GM19035 (cell line): ENCODE results near the gene SLC18A3.

Experiments used
- ATAC-seq: cut with Tn5 transposase; IDR thresholded peaks from one replicate; pipeline ENCODE4 v1.9.1; 2021; ENCODE audit not compliant: unreplicated experiment

SLC18A3 gene

DNA sequence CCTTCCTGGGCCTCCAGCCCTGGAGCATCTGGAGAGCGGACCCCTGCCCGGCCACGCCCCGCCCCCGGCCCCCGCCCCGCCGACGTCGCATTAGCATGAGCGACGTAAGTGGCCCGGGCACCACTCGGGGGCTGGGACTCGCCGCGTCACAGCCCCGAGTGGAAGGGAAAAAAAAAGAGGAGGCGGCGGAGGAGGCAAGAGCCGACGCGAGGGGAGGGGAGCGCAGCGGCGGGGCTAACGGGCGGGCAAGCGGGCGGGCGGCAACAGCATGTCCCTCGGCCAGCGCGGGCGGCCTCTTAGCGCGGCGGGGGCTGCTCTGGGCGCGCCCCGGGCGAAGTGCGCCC lies at the start of gene SLC18A3:
Gene SLC18A3 (plus strand): TSS at position 197 of the 344 bp plus-strand sequence. CDS start 431 bp downstream, outside the sequence.
- no peak for ATAC-seq

DNA sequence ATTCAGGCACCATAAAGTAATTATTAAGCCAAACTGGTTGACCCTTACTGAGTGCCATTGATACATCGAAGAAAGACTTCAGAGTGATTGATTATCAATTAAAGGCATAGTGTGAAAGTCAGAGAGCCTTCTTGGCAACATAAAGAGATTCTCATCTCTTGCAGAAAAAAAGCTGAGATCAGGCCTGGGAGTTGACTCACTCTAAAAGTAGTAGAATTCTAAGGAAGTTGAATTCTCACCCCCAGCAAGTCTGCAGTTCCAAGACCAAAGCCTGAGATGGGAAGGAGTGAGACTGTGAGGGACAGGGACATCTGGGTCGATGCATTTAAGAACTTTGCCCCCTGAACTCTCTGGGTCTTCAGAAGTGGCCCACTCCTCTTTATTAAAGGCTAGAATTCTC lies 49.6 kb upstream of the SLC18A3 start:
- no peak for ATAC-seq

DNA sequence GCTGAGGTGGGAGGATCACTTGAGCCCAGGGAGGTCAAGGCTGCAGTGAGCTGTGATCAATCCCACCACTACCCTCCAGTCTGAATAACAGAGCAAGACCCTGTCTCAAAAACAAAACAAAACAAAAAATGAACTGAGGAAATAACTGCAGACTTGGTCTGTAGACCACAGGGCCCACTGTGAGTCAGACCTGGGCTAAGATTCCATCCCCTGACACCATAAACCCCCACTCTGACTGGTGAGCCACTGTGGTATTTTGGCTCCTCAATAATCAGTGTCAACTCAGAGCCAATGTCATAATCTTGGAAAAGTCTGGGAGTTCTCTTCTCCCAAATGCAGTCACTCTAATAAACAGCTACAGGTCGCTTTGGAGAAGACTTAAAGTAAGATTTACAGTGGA lies 47.2 kb upstream of the SLC18A3 start:
- no peak for ATAC-seq

DNA sequence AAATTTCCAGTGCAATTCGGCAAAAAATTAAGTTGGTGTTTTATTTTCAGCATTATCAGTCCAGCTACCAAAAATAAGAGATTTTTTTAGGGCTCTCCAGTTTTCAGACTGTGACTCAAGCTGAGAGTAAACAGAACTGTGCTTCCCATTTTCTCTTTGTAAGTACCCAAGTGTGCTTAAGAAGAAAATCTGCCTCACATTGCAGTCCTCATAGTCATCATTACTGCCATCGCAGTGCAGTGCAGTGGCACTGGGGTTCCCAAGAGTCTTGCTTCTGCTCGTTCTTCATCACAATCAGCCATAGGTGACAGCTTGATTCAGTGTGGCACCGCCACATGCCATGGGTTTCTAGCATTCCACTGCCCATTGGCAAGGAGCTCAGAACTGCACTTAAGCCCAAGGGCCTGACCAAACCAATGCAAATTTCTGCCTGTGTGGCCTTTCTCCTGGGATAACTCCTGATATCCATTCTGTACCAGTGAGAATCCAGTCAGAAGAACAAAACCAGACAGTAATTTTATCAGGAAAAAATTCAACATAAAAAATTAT lies 45.6 kb upstream of the SLC18A3 start:
- ATAC-seq = no peak

DNA sequence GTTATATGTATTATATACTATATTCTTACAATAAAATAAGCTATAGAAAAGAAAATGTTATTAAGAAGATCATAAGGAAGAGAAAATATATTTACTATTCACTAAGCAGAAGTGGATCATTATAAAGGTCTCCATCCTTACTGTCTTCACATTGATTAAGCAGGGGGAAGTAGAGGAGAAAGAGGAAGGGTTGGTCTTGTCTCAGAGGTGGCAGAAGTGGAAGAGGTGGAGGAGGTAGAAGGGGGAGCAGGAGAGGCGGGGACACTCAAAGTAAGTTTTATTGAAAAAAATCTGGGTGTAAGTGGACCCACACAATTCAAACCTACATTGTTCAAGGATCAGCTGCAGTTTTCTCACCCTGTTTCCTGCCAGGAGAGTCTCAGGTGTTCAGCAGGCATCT lies 42.3 kb upstream of the SLC18A3 start:
- ATAC-seq = no peak

DNA sequence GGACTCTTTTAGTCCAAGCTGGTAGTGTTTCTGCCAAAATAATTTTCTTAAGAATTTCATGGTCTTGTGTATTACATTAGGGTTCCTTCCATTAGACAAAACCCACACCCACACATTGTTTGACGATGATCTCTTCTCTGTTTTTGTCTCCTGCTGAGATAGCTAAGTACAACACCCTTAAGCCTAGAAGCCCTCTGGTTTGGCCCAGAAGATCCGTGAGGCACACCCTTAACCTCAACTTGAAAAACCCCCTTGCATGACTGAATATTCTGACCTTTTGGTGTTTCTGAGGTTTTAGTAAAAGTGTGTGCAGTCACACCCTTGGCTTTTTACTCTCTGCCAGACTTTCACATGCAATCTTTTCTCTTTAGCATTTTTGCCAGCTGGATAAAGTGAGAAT lies 41.9 kb upstream of the SLC18A3 start:
- peak; percentile 59 for ATAC-seq

DNA sequence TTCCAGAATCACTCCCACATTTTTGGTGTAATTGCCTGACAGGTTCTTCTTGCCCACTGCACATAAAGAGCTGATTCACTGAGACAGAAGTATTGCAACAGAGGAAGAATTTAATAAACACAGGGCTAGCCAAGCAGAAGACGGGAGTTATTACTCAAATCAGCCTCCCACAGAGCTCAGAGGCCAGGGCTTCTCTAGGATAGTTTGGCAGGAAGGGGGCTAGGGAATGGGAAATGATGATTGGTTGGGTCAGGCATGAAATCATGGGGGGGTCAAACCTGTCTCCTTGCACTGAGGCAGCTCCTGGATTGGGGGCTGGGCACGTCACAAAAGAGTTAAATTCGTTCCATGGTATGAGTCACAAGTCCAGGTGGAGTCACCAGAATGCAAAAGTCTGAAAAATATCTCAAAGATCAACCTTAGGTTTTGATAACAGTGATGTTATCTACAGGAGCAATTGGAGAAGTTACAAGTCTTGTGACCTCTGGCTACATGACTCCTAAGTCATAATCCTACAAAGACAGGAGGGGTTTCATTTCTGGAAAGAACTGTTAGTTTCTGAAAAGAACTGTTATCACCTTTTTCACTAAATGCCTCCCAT lies 41.0 kb upstream of the SLC18A3 start:
- no peak for ATAC-seq

DNA sequence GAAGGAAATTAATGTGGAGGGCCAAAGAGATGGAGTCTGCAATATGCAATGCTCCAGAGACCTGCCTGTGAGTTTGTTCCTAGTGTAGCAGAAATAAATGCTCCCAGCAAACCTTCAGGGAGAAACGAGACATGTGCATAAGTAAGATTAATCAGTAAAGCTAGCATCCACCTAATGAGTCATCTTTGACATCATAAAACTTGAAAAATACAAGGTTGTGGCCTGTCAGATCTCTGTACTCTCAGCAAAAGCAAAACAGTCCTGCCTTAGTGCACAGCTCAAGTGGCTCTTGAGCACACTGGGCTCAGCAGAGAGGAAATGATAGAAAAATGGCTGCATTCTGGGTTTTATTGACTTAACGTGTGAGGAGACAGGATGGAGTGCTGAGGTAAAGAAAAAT lies 38.7 kb upstream of the SLC18A3 start:
- no peak for ATAC-seq

DNA sequence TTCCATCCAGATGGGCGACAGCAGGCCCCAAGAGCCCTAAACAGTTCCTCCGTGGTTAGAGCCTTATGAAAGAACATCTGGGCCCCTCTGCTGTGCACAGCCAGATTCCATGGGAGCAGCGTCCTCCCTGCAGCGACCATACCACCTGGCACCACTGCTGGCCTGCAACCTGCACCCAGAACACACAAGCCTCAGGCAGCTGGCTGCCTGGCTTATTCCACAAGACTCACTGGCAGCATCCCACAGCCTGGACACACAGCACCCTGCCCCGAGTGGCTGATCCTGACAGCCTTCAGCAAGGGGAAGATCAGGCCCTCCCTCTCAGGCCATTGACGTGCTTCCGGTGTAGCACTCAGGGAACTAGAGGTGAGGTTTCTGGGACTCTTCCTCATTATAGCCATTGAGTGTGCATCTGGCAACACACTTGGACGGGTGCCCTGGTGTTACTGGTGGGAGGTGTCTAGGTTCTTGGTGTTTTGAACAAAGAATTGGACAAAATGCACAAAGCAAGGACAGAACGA lies 37.5 kb upstream of the SLC18A3 start:
- ATAC-seq = no peak

DNA sequence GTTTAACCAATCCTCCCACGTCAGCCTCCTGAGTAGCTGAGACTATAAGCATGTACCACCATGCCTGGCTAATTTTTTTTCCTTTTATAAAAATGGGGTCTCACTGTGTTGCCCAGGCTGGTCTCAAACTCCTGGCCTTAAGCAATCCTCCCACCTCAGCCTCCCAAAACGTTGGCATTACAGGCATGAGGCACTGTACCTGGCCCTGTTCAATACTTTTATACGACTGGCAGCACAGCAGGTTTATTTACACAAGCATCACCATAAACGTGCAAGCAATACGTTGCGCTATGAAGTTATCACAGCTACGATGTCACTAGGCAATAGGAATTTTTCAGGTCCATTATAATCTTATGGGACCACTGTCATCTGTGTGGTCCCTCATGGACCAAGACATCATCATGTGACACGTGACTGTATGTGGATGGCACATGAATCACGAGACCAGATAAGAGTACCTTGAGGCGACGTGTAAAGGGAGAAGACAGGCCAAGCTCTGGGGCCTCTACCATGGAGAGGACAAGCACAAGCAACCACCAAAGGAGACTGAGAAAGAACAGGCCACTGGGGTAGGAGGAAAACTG lies 34.5 kb upstream of the SLC18A3 start:
- no peak for ATAC-seq

DNA sequence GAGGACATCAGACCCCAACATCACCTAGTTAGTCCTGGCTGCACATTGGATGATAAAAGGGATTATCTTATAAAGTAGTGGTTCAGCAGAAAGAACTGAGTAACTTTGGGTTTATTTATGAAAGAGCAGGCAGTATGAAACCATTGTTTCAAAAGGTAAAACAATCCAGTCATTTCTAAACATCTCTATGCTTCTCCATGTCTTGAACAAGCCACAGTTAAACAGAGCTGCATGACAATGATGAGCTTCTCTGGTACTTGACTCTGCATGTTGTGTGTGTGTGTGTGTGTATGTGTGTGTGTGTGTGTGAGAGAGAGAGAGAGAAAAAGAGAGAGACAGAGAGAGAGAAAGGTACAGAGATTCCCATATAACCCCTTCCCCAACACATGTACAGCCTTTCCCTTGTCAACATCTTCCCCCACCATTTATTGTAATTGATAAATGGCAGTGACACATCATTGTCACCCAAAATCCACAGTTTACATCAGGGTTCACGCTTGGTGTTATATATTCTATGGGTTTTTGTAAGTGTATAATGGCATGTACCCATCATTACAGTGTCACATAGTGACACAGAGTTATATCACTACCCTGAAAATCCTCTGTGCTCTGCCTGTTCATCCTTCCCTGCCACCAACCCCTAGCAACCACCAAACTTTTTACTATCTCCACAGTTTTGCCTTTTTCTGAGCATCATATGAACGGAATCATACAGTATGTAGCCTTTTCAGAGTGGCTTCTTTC lies 32.8 kb upstream of the SLC18A3 start:
- ATAC-seq = no peak

DNA sequence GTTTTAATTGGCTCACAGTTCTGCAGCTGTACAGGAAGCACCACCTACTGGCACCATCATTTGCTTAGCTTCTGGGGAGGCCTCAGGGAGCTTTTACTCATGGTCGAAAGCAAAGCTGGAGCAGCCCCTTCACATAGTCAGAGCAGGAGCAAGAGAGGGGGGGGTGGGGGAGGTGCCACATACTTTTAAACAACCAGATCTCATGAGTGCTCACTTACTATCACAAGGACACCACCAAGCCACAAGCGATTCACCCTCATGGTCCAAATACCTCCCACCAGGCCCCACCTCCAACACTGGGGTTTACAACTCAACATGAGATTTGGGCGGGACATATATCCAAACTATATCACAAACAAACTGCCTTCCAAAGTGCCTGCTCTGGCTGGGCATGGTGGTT lies 31.7 kb upstream of the SLC18A3 start:
- no peak for ATAC-seq

DNA sequence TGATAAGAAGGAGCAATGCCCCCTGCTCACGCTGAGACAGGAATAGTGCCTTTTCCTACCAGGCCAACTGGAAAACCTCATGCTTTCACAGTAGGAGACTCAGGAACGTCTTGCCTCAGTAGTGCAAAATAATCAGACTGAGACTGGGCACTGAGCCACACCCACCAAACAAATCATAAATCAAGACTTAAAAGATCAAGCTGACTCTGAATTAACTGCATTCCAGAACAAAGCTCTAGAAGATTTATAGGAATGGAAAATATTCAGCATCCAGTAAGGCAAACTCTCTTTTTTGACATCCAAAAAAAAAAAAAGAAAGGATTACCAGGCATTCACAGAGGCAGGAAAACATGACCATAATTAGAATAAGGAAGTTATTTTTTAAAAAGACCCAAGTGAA lies 30.5 kb upstream of the SLC18A3 start:
- no peak for ATAC-seq

DNA sequence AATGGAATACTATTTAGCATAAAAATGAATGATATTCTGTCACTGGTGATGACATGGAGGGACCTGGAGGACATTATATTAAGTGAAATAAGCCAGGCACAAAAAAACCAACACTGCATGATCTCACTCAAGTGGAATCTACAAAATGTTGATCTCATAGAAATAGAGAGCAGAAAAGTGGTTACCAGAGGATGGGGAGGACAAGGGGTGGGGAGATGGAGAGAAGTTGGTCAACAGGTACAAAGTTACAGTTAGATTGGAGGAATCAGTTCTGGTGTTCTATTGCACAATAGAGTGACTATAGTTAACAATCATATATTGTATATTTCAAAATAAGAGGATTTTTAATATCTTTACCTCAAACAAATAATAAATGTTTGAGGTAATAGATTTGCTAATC lies 24.7 kb upstream of the SLC18A3 start:
- no peak for ATAC-seq

DNA sequence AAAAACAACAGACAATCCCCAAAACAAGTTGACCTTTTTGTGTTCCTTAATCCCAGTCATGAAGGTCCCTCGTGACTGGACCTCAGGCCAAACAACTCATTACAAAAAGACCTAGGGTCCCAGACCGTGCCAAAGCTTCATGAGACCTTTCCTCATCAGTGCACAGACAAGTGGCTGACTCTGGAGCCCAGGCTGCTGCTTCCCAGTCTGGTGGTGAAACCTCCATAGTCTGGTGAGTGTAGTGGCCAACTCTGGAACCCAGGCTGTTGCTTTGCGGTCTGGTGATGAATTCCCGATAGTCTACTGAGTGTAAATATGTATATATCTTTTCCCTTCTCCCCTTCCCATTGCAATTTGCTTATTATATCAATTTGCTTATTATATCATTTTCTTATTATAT lies 22.1 kb upstream of the SLC18A3 start:
- ATAC-seq = no peak

DNA sequence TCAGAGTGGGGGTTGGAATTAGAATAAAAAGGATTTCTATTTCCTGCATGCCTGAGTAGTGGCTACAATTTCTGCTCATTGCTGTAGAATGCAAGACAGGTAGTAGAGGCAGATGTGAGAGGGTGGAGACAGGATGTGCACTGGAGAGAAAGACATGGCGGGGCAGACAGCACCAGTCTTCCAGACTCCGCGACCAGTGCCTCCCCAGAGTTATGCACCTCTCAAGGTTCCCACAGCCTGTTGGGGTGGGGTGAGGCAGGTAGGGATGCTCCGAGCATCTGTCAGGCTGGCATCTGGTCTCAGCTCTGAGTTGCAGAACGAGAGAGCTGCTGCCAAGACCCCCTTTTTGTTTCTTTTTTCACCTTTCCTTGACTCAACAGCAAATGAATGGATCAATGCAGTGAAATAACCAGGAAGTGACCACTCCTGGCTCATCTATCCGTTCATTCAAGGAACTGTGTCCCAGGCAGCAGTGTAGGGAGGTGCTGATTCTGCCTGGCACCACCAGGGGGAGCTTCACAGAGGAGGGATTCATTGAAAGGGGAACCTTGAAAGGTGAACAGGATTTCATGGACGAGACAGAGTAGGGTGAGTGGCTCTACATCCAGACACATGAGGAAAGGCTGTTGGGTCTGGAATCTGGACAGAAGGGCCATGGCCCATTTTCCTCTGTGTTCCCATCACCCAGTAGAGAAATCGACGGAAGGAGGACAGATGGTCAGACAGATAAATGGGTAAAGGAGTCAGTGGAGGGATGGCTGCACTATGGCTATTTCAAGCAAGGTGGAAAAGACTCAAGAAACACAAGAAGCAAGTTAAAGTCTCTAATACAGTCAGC lies 17.2 kb upstream of the SLC18A3 start:
- peak; percentile 79 for ATAC-seq

DNA sequence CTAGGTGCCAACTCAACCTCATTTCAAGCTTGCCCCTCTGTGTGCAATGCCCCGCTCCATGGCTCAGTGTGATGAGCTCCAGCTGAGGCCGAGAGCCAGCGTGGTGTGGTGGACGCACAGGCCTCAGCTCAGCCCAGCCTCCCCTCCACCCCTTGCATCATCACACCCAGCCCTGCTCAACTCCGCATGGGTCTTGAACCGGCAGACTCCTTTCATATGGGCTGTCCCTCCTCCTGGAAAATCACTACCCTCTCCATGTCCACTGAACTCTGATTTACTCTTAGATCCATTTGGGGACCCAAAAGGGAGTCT lies 16.6 kb upstream of the SLC18A3 start:
- no peak for ATAC-seq

DNA sequence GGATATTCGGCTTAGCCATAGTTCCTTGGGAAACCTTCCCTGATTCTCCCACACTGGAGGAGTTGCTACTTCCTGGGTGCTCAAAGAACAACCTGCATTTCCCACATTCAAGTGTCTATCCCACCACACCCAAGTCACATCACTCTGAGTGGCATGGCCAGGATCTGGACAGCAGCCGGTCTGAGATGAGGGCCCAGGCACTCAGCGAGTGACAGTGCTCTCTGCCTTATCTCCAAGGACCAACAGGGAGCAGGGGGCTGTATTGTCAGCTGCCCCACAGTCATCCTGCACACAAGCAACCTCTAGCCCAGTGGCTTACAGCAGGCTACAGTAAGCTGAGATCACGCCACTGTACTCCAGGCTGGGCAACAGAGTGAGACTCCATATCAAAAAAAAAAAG lies 16.1 kb upstream of the SLC18A3 start:
- no peak for ATAC-seq

DNA sequence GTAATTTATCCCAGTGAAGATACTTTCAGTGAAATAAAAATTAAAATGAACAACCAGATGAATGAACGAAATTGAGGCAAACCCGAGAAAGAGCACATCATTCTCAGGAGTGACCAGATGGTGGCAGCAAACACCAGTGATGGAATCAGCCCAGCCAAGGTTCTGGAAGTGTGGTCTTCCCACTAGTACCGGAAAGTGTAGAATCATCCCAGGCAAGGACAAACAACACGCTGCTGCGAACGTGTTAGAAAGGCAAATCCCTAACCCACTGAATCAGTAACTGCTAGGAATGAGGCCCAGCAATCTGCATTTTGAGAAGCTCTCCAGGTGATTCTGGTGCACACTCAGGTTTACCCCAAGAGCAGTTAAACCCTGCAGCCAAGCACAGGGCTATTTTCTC lies 15.5 kb upstream of the SLC18A3 start:
- no peak for ATAC-seq

DNA sequence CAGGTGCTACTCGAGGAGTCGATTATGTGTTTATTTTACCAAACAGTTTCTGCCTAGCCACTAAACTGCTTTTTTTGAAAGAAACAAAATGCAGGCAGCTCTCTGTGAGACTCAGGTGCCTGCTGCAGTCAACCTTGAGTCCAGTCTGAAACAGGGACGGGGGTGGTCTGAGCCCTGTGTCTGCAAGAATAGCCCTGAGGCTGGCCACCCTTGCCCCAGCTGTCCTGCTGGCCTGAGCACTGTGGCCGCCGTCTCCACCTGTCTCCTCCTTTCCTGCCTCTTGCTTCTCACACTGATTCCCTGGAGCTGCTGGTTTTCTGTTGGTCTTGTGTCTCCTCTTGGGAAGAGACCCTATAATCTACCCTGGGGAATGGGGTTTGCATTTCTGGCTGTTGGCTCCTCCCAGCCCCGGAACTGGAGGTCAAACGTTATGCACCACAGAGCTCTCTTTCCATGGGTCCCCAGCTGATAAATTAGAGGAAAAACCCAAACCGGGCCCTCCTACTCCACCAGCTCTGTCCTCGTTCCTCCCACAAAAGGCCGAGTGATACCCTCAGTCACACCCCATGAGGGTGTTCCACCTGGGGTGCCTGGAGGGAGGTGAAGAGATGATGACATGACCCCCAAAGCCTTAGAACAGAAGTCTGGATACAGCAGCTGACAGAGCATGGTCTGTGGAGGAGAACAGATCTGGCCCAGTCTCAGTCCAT lies 15.0 kb upstream of the SLC18A3 start:
- no peak for ATAC-seq
